HG02610 (cell line): Measurements from ENCODE around the gene MRTFA.
"Not testable (repeated sequence)": the region's sequence is repeated elsewhere in the genome, so short reads cannot be mapped to it uniquely, and the experiment has no call there.

Experiments
- ATAC-seq: cut with Tn5 transposase; IDR thresholded peaks from one replicate; pipeline ENCODE4 v1.9.1; 2021; ENCODE audit warnings: mild to moderate bottlenecking, moderate library complexity; ENCODE audit not compliant: unreplicated experiment

MRTFA gene

DNA sequence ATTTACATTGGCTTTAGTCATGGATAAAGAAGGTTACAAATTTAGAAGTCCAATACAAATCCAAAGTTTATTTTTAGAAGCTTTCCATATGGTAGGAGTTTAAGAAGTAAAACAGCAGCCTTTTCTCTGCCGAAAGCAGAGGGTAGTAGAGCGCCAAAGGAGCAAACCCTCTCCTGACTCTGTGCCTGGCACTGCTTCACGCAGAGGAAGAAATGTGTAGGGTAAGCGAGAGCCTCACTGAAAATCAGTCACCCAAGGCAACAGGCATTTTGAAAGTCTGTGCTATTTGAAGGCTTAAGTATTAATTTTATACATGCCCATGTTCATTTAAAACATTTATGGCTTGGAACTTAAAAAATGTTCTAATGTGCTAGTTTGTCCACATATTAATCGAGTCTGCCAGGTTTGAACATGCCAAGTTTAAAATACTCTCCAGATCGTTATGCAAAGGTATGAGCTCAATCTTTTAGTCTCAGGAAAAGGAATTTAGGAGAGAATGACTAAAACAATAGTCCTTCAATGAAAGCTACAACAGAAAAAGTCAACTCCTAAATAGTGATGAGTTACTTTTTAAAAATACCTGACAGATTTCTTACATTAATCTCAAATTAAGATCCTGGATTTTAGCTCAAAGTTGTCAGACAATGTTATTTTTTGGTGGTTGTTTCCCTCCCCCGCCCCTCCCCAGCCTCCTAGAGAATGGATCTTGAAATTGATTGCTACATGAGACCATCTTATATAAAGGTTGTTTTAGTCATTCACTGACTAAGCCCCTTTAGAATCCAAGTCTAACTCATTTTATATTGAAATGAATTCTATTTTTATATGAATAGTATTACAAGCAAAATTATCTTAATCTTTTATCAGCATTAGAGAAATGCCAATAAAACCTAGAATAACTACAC, 38.7 kb downstream of the MRTFA start:
- ATAC-seq = no peak

DNA sequence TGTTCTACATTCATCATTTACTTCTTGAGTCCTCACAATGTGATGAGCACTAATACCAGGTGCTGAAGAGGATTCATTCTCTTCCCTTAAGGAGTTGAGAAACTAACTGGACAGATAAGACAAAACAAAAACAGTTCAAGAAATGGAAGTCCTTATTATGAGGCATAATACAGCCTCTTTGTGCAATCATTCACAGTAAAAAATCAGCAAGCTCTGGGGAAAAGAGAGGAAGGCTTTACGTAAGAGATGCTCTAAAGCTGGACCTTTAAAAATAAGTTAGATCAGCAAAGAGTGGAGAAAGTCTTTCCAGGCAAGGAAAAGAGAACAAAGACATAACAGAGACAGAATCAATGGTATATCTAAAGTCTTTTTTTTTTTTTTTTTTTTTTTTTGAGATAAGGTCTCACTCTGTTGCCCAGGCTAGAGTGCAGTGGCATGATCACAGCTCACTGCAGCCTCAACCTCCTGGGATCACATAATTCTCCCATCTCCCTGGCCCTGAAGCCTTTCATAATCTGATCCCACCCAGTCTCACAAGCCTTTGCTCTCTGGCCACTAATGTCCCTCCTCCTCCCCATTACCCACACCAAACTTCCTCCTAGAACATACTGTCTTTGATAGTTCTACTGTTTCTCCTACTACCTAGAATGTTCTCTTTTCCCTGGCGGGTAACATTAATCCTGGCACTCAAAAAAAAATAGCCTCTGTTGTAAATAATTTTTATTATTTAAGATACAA, 40.9 kb downstream of the MRTFA start:
- ATAC-seq = no peak

DNA sequence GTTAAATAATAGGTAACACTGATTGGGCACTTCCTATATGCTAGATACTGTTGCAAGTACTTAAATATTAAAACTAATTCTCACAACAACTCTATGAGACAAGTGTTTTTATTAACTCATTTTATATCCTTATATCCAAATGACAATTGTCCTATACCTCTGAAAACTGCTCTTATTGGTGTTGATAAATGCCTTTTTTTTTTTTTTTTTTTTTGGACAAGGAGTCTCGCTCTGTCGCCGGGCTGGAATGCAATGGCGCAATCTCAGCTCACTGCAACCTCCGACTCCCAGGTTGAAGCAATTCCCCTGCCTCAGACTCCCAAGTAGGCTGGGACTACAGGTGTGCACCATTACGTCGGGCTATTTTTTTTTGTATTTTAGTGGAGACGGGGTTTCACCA, 41.6 kb downstream of the MRTFA start:
- no peak for ATAC-seq

DNA sequence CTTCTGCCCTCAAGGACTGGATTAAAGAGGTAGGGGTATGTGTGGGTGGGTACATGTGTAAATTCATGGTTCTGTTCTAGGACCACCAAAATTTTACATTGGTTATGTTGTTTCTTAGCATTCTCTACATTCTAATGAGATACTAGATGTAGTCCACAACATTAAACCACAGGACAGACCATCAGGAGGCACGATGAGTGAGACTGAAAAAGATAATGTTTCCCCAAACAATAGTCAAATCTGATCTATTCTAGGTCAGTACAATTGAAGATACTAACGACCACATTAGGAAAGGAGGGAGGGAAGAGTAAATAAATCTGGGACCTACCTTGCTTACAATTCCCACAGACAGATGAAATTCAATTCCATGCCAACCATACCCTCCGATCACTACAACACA, 42.2 kb downstream of the MRTFA start:
- peak; percentile 11 for ATAC-seq

DNA sequence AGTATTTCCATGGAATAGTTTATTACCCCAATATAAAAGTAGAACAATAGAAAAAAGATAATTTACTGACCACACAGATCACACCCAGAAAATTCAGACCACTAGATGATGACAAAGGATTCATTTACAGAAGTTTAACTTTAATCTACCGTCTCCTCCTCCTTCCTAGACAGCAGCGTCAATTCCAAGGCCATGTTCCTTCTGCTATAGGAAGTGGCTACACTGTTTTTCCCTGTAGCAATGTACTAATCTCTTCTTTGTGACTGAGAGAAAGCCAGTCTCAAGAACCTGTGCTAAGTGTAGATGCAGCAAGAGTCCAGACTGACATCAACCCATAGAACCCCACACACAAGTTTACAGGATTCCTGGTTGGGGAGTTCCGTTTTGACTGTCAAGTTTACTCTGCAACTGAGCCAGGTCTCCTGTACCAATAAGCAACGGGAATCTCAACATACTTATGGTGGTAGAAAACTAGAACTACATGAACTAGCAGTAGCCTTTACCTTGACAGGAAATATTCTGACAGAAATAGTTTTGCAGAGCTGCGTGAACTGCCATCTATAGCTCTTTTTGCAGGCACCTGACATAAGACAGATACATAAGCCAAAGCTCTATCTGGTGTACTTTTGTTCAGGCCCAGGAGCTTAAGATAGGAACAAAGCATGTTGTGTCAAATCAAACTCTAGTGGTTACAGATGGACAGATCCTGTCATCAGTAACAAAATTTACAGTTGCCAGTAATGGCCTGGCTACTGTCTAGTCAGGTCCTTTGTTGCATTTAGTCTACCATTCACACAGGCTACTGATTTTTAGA, 42.9 kb downstream of the MRTFA start:
- peak; percentile 52 for ATAC-seq

DNA sequence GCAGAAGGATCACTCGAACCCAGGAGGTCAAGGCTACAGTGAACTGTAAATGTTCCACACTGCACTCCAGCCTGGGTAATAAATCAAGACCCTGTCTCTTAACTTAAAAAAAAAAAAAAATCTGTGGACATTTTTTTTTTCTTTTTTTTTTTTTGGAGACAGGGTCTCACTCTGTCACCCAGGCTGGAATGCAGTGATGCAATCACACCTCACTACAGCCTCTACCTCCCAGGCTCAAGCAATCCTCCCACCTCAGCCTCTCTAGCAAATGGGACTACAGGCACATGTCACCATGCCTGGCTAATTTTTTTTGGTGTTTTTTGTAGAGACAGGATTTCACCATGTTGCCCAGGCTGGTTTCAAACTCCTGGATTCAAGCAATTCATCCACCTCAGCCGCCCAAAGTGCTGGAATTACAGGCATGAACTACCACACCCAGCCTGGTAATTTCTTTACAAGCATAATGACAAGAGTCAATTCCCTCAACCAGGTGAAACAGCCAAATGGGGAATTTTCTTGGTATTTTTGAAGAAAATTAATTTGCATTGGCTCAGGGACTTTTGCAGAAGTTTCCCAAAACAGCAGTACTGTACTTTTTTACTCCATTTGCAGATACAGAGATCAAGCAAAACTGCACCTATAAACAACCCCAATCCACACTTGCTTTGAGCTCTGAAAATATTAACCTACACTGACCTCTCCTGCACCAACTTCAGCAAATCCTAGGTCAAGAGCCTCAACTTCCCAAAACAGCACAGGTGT, 44.0 kb downstream of the MRTFA start:
- no peak for ATAC-seq

DNA sequence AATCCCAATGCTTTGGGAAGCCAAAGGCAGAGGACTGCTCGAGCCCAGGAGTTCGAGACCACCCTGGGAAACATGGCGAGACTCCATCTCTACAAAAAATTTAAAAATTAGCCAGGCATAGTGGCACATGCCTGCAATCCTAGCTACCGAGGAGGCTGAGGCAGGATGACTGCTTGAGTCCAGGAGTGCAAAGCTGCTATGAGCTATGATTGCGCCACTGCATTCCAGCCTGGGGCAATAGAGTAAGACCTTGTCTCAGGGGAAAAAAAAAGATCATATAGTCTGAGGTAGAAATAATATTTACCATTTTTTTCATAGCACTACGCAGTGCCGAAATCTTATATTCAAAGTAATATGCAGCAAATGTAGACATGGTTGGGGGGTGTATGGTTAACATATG, 47.8 kb downstream of the MRTFA start:
- no peak for ATAC-seq

DNA sequence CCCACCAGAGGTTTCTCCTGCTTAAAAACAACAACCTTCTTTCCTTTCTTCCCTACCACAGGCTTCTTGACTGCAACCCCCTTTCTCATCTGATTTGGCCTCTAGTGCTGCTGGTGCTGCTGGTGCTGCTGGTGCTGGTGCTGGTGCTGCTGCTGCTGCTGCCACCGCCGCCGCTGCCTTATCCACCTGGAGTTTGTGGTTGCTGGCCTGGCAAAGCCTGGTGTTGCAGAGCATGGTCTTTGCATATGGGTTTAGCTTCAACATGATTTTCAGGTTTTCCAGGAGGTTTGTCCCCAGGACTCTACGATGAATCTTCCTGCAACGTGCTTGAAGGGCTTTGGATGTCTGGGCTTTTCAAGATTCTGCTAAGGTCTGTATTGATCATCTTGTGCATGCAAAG, 49.7 kb downstream of the MRTFA start:
- ATAC-seq = no peak

DNA sequence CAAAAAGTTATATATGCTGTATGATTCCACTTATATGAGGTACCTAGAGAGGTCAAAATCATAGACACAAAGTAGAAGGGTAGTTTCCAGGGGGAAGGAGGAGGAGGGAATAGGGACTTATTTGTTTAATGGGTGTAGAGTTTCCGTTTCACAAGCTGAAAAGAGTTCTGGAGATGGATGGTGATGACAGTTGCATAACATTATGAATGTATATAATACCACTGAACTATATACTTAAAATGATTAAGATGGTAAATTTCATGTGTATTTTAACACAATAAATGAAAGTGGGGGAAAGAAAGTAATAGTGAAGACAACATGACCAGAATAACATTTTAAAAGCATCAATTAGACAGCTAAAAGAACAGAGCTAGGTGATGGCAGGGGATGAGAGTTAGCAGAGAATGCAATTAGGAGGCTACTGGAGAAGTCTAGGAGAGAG, 51.2 kb downstream of the MRTFA start:
- ATAC-seq = no peak

DNA sequence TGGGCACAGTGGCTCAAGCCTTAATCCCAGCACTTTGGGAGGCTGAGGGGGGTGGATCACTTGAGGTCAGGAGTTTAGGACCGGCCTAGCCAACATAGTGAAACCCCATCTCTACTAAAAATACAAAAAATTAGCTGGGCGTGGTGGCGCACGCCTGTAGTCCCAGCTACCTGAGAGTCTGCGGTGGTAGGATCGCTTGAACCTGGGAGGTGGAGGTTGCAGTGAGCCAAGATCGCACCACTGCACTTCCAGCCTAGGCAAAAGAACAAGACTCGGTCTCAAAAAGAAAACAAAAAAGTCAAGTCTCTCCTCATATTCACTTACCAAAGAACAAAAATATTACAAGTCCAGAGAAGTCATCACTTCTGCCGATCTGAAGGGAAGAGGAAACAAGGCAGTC, 51.8 kb downstream of the MRTFA start:
- not testable (repeated sequence) for ATAC-seq

DNA sequence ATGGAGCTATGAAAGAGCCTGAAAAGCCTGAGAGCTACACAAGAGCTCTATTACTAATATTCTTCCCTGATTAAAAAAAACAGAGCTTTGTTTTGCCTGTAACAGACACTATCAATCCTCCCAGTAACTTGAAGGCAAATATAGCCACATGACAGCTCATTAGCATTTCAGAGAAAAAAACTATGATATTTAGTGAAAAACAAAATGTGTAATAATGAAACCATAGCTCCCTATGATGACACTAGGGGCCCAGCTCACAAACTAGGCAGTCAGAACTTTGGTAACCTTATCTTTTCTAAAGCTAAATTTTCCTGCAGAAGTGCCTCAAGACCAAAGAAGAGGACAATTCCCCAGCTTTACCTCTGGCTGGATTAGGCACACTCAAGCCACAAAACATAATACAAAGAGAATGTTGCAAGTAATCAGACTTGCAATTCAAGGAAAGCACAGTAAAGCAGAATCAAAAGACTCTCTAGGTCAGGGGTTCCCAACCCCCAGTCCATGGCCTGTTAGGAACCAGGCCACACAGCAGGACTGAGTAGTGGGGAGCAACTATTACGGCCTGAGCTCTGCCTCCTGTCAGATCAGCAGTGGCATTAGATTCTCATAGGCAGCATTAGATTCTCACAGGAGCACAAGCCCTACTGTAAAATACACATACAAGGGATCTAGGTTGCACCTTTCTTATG, 53.3 kb downstream of the MRTFA start:
- peak; percentile 74 for ATAC-seq

DNA sequence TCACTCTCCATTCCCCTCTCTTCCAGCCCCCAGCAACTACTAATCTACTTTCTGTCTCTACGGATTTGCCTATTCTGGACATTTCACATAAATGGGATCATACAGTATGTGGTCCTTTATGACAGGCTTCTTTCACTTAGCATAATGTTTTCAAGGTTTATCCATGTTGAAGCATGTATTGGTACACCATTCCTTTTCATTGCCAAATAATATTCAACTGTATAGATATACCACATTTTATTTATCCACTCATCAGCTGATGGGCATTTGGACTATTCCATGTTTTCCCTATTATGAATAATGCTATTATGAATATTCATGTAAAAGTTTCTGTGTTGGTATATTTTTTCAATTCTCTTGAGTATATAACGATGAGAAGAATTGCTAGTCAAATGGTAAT, 54.5 kb downstream of the MRTFA start:
- ATAC-seq = no peak

DNA sequence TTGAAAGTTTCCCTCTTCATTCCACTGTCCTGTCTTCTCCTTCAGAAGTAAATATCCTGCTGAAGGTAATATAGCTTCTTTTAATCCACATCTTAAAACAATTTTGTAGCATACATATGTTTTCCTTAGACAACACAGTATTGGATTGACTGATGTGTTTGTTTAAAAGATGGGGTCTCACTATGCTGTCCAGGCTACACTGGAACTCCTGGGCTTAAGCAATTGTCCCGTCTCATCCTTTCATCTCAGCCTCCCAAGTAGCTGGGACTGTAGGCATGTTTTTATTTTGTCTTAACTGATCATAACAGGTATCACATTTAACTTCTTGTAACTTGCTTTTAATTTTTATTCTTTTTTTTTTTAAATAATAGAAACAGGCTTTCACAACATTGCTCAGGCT, 55.9 kb downstream of the MRTFA start:
- no peak for ATAC-seq

DNA sequence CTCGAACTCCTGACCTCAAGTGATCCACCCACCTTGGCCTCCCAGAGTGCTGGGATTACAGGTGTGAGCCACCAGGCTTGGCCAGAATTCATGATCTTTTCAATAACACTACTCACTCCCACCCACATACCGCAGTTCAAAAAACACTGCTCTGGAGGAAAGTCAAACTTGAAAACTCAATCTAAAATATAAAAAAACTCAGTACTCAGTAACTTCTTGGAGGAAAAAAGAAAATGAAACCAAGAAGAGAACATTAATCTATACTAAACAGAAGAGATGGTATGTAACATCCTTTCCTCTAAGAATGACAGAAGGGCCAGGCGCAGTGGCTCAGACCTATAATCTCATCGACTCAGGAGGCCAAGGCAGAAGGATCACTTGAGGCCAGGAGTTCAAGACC, 58.3 kb downstream of the MRTFA start:
- ATAC-seq = no peak

DNA sequence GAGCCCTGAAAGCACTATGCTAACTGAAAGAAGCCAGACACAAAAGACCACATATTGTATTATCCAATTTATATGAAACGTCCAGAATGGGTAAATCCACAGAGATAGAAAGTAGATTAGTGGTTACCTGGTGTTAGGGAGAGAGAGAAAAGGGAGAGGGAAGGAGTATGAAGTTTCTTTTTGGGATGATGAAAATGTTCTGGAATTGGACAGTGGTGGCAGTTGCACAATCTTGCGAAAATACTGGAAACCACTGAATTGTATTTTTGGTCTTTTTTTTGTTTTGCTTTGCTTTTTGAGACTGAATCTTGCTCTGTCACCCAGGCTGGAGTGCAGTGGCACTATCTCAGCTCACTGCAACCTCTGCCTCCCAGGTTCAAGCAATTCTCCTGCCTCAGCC, 63.5 kb downstream of the MRTFA start:
- ATAC-seq = no peak

DNA sequence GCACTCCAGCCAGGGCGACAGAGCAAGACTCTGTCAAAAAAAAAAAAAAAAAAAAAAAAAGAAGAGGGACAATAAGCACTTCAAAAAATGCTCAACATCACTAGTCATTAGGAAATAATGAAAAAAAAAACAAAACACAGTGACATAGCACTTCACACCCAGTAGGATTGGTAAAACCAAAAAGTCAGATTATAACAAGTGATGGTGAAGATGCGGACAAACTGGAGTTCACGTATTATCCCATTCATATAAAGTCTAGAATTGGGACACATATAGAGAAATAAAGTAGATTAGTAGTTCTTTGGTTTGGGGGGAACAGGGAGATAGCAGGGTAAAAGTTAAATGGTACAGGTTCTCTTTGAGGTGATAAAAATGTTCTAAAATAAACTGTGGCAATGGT, 64.6 kb downstream of the MRTFA start:
- no peak for ATAC-seq

DNA sequence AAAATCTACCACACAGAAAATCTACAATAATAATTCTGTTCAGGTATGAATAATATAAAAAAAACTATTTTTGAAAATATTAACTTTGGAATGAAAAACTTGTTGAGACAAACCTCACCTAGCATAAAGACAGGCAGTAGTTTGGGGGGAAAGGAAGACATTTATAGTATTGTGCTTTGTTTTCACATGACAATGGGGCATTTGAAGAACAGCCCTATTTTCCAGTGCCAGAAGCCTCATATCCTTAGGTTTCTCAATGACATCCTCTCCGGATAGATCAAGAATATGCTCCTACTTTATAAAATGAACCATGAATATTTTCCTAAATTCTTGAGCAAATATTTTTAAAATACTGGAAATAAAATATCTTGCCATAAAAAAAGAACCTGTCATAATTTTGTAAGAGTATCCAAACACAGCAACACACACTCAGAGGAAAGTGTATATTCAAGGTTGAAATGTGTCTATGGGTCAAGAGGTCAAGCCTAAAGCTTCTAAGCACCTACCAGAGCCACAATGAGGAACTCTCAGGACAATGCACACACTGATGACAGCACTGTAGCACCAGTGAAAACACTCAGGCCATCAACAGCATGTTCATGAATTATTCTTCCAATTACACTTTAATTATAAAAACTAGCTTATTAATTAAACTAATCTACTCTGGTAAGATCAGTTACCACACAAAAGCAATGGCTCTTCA, 68.7 kb downstream of the MRTFA start:
- no peak for ATAC-seq

DNA sequence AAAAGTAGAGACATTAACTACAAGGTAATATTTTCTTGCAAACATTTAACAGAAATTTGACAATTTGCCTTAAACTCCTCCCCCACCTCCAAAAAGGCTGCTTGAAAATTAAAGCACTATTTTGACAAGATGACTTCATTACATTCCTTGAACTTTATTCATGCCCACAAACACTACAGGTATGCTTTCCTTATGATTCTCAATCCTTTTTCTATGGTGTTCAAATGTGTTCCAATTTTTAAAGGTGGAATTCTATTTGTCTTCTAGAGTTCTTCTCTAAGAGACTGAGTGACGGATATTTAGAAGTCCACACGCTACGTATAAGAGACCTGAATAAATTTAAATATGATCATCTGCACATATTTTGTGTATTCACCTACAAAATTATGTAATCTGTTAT, 69.4 kb downstream of the MRTFA start:
- no peak for ATAC-seq

DNA sequence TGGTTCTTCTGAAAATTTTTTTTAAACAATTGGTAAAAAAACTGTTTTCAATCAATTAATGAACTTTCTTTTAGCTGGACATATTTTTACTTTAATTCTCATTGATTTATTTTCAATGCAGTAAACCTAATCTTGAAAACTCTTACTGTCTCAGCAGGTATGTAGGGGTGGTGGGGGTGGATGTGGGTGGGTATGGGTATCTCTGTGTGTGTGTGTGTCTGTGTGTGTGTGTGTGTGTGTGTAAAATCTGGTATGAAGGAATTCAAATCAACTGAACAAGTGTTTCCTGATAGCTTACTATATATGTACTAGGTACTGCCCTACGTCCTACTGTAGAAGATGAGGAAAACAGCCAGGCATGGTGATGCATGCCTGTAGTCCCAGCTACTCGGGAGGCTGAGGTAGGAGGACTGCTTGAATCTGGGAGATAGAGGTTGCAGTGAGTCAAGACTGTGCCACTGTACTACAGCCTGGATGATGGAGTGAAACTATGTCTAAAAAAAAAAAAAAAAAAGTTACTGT, 75.5 kb downstream of the MRTFA start:
- no peak for ATAC-seq
